NCI-H2227 (cell line): Measurements from ENCODE around the gene OR2F2.
A peak's percentile ranks its signal among the peaks of the same experiment; 100 is the strongest.

Experiments used
- DNase-seq: peaks from one replicate; lab custom pipeline; 2025; ENCODE audit not compliant: unreplicated experiment; lab: John Stamatoyannopoulos, UW

The OR2F2 gene

GRCh38 chr7:143934526-143935325 lies at the start of gene OR2F2:
Gene OR2F2 (plus strand): TSS chr7:143935233. CDS start chr7:143935233, 0 bp downstream.
- no peak for DNase-seq

GRCh38 chr7:143885951-143886350 lies 49.1 kb upstream of the OR2F2 start:
- no peak for DNase-seq

- no peak for DNase-seq
These were observed 48.1 kb upstream of the OR2F2 start for GRCh38 chr7:143886826-143887477.

GRCh38 chr7:143889068-143889467 lies 46.0 kb upstream of the OR2F2 start:
- DNase-seq = no peak

GRCh38 chr7:143890558-143890957 lies 44.5 kb upstream of the OR2F2 start:
- no peak for DNase-seq

- DNase-seq = no peak
These were observed 43.6 kb upstream of the OR2F2 start for GRCh38 chr7:143891457-143891856.

GRCh38 chr7:143892527-143893300 lies 42.3 kb upstream of the OR2F2 start:
- DNase-seq = no peak

- DNase-seq = no peak
These were observed 38.4 kb upstream of the OR2F2 start for GRCh38 chr7:143896667-143897066.

GRCh38 chr7:143898810-143899209 lies 36.2 kb upstream of the OR2F2 start:
- DNase-seq = no peak

- no peak for DNase-seq
These were observed 34.7 kb upstream of the OR2F2 start for GRCh38 chr7:143900230-143900766.

GRCh38 chr7:143901332-143901667 lies 33.7 kb upstream of the OR2F2 start:
- DNase-seq = no peak

GRCh38 chr7:143901668-143902331 lies 33.2 kb upstream of the OR2F2 start, which contains the start of gene TCAF1:
Gene TCAF1 (minus strand): TSS chr7:143902176. CDS start chr7:143876608, 25,568 bp downstream.
- peak; percentile 97 for DNase-seq

GRCh38 chr7:143902332-143902899 lies 32.6 kb upstream of the OR2F2 start:
- DNase-seq = no peak

GRCh38 chr7:143905509-143905908 lies 29.5 kb upstream of the OR2F2 start:
- no peak for DNase-seq

- DNase-seq = no peak
These were observed 28.9 kb upstream of the OR2F2 start for GRCh38 chr7:143906151-143906550.

GRCh38 chr7:143906895-143907294 lies 28.1 kb upstream of the OR2F2 start:
- DNase-seq = no peak

- DNase-seq = no peak
These were observed 26.9 kb upstream of the OR2F2 start for GRCh38 chr7:143908120-143908519.

- no peak for DNase-seq
These were observed 25.2 kb upstream of the OR2F2 start for GRCh38 chr7:143909863-143910262.

- no peak for DNase-seq
These were observed 24.4 kb upstream of the OR2F2 start for GRCh38 chr7:143910473-143911248.
